Spleen (tissue), 7 donors: Measurements from ENCODE around the gene SMIM14.

ENCODE experiments used
- CTCF ChIP-seq, 11 experiments: fragments of 200-600 bp in 7 of 11; fragments of 450-650 bp in 4 of 11; sonication (generic) in 4 of 11; IDR thresholded peaks in 8 of 11; conservative IDR thresholded peaks in 3 of 11; 1 replicate in 7 of 11; 2 replicates in 4 of 11; pipeline versions ENCODE4 v1.4.0 to v1.8.0; 2016 to 2021; ENCODE audit warnings: antibody characterized with exemption in 11 of 11, inconsistent platforms in 4 of 11, mild to moderate bottlenecking in 1 of 11
- POLR2AphosphoS5 ChIP-seq, 3 donors: sonication (generic); formaldehyde crosslinking; IDR thresholded peaks; one replicate each; pipeline ENCODE4 v1.5.1; 2017; ENCODE audit warnings: antibody characterized with exemption in 3 of 3
- donor health status: DM: no; HTN: no; CAD: no; lungs with moderate emphysema.
- donor health status: DM: no; HTN: no; CAD: no.
- donor health status: DM: no; HTN: no; CAD: no.

DNA sequence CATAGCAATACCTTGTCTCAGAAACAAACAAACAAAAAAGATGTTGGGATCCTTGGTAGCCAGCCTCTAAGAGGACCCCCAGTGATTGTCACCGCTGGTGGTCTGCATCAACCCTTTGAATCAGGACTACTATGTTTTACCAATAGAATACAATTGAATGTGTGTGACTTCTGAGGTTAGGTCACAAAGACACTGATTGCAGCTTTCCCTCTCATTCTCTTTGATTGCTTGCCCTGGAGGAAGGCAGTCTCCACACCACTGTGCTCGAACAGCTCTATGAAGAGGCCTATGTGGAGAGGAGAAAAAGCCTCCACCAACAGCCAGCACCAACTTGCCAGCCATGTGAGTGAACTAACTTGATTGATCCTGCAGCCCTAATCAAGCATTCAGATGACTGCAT, 2.8 kb upstream of the SMIM14 start:
- TF ChIP-seq CTCF (IDR thresholded peaks at IDR 0.05 in 8 of 11, conservative IDR thresholded peaks at IDR 0.05 in 3 of 11) (no peak), POLR2AphosphoS5 (IDR thresholded peaks at IDR 0.05) (no peak)
